Glomerular endothelial cell (primary cell): ENCODE data around the gene CRTAC1. TPM values are rescaled to one million over a fixed set of nuclear protein-coding genes. Genes with fewer than 3 reads are reported as not detected.

ENCODE experiments used
- DNase-seq: peaks from one replicate; pipeline ENCODE4 v3.0.0-alpha.2; 2011; ENCODE audit warnings: low read depth, low spot score; ENCODE audit errors: extremely low read depth
- total RNA-seq: library from RNA; depleted of rRNA; stranded (reverse); fragments of >200 nt; gene quantifications from 2 replicates; pipeline ENCODE4 v1.2.3, GENCODE V29; 2015

Gene CRTAC1, protein sequence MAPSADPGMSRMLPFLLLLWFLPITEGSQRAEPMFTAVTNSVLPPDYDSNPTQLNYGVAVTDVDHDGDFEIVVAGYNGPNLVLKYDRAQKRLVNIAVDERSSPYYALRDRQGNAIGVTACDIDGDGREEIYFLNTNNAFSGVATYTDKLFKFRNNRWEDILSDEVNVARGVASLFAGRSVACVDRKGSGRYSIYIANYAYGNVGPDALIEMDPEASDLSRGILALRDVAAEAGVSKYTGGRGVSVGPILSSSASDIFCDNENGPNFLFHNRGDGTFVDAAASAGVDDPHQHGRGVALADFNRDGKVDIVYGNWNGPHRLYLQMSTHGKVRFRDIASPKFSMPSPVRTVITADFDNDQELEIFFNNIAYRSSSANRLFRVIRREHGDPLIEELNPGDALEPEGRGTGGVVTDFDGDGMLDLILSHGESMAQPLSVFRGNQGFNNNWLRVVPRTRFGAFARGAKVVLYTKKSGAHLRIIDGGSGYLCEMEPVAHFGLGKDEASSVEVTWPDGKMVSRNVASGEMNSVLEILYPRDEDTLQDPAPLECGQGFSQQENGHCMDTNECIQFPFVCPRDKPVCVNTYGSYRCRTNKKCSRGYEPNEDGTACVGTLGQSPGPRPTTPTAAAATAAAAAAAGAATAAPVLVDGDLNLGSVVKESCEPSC
- total RNA-seq = 0.92 and 1.6 TPM in 2 replicates

DNA sequence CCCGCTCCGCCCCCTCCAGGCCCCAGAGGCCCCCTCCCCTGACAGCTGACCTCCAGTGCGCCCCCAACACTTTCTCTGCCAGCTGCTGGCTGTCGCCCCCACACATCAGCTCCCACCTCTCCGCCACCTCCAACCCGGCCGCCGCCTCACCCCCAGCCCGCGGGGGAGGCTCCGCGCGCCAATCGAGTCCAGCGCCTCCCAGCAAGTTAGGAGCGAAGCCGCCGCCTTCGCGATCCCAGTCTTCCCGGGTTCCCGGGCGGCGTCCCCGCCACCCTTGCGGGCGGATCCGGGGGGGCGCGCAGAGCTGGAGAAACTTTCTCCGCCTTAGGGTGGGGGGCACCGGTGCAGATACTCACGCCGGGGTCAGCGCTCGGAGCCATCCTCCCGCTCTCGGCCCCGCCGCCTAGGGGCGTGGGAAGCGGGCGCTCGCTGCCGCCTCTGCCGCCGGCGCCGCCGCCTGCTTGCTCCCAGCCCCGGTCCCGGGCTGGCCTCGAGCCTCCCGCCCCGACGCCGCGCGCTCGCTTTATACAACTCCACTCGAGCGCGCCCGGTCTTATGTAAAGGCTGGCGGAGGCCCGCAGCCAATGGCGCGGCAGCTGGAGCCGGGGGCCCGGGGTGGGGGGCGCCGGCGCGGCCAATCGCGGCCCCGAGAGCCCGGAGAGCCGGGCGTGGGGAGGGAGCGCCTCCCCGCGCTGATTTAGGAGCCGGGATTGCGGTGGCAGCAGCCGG is at the start of gene CRTAC1:
Gene CRTAC1, minus strand, starts transcription at position 529 of the 729 bp plus-strand sequence. Its CDS starts 149 bp downstream, at position 380.
- no peak for DNase-seq

DNA sequence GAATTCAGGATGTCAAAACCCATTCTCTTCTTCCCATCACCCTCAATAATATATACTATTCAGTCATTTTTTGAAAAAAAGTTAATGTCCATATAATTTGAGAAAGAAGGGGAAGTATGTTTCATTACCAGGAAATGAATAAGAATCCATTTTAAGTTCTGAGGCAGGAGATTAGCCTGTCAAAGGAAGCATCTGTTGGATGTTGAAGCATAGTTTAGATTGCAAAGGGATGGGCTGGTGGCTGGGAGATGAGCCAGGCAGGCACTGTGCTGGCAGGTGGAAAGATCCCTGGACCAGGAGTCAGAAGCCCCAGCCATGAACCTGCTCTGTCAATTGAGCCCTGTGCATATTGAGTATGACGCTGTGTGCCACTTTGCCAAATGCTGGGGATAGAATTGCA is 48.4 kb upstream of the CRTAC1 start:
- no peak for DNase-seq

DNA sequence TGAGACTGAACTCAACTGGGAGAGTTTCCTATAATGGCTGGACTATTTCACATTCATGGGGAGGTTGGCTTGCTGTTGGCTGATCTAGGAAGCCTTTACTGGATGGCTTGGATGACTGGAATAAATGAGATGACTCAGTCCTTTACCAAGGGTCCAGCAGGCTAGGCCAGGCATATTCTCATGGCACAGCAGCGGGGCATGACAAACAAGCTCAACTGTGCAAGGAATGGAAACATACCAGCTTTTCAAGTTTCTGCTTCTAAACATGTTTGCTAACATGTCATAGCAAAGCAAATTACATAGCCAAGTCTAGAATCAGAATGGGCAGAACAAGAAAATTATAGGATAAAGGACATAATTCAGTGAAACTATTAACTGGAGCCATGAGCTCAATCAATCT is 46.8 kb upstream of the CRTAC1 start:
- no peak for DNase-seq

DNA sequence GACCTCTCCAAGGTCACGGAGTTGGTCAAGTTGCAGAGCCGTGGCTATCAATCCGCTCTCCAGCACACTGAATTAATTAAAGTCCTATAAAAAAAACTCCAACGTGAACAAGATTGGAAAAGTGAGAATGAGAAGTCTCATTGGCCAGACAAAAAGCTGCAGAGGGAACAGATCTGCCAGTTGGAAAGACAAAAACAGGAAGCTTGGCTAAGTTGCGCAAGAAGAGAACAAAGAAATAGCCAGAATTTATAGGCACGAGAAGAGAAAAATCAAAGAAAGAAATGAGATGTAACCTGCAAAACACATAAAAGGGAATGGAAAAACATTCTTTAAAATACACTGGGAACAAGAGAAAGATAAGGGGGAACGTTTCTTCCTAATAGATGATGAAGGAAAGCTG is 45.7 kb upstream of the CRTAC1 start:
- DNase-seq = no peak

DNA sequence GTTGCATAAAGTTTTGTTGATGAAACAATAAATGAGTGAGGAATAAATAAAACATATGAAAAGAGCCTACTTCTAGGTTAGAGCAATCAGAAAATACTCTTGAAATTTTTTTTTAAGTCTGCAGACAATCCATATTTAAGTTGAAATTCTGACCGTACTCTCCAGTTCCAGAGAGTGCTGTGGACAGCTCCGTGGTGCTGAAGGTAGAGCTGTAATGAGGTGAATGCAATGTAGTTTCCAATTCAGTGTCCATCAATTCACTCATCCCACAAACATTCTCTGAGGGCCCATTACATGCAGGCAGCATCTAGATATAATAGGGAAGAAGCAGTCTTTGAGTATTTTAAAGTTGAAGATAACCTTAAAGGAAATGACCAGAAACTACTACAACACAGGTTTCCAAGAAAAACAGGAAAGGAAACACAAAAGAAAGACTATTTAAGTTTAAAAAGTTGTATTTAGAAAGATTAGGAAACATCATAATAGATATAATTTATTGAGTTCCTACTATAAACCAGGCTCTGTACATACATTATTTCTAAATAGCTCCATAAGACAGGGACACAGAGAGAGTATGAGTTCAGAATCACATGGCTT is 44.0 kb upstream of the CRTAC1 start:
- no peak for DNase-seq

DNA sequence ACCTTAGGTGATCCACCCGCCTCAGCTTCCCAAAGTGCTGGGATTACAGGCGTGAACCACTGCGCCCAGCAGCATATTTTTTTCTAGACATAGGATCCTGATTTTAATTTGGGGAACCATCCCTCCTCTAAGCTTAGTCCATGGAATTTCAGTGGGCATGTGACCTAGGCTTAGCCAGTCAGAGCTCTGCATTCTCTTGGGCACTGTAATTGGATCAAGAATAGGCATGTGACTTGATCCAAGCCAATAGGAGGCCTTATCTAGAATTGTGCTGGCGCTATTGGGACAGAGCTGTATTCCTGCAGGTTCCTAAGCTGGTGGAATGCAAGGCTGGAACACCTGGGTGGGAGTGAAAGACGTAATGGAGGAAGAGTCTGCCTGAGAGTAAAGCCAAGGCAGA is 36.7 kb upstream of the CRTAC1 start:
- no peak for DNase-seq

DNA sequence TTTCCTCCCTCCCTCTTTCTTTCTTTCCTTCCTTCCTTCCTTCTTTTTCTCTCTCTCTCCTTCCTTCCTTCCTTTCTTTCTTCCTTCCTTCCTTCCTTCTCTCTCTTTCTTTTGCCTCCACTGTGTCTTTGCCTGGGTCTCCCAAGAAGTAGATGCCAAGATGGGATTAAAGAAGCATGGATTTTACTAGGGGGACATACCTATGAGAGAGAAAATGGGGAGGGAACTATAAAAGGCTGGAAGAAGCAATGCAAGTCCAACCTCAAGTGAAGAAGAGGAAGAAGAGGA is 33.3 kb upstream of the CRTAC1 start:
- DNase-seq = no peak

DNA sequence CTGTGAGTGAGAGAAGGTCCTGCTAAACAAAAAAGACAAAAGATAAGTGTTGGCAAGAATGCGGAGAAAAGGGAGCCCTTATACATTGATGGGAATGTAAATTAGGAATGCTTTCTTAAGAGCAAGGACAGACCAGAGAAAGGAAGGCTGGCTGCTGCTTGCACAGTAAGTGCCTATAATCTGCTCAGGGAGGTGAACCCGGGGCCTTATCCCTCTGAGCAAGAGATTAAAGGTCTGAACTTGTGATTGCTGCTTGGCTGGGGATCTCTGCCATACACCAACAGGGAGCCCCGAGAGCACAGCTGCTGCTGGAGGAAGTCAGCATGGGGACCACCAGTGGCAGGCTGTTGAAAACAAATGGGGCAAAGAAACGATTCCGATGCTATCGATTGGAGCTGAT is 32.0 kb upstream of the CRTAC1 start:
- DNase-seq = no peak

DNA sequence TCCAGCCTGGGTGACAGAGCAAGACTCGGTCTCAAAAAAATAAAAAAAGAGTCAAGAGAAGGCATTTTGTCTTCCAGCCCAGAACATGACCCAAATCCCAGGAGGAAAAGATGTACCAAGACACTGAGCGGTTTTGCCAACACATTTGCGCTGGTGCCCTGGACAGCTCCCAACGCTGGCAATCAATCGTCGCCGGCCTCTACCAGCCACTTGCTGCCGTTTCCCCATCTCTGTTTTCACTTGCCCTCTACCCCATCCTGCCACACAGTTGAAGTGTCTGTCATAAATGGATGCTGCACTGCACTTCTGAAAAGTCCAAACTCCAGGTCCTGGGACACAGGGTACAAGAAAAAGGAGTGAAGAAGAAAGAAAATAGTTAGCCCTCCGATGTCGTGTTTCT is 29.7 kb upstream of the CRTAC1 start:
- DNase-seq = no peak

DNA sequence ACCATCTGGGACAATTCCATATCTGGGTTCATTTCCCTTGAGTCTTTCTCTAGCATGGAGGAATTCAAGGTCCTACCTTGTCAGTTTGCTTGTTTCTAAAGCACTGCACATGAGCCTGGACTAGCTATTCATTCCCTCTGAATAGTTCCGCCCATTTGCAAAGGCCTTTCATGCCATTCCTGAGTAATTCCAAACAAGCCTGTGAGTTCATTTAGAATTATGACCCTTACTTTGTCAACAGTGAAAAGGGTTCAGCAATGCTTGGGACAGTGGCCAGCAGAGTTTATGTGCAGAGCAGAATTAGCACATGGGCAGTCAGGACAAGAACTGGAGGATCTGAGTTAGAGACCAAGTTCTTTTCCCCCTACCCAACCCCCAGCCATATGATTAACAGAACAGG is 27.9 kb upstream of the CRTAC1 start:
- DNase-seq = no peak

DNA sequence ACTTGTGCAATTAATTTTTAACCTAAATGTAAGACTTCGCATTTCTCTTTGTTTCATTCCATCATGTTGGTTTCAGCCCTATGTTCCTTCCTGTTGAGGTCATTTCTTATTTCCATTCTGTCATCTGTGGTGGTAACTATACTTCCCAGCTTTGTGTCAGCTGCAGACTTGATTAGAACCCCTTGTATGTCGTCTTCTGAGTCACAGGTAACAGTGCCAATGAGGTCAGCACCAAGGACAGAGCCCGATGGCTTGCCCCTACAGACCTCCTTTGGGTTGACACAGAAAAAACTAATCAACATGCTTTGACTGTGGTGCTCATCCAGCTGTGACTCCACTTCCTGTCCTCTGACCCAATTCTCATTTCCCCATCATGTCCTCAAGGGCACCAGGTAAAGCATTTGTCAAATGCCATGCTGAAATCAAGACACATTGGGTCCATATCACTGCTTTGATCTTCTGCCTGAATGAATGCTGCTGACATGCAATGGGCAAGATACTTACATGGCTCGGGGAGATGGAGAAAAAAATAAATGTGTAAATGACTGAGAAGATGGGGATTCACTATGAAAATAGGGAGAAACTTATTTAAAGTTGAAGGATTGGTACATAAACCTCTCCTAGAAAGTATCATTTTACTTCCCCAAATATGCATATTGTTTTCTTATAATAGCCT is 25.6 kb upstream of the CRTAC1 start:
- DNase-seq = no peak

DNA sequence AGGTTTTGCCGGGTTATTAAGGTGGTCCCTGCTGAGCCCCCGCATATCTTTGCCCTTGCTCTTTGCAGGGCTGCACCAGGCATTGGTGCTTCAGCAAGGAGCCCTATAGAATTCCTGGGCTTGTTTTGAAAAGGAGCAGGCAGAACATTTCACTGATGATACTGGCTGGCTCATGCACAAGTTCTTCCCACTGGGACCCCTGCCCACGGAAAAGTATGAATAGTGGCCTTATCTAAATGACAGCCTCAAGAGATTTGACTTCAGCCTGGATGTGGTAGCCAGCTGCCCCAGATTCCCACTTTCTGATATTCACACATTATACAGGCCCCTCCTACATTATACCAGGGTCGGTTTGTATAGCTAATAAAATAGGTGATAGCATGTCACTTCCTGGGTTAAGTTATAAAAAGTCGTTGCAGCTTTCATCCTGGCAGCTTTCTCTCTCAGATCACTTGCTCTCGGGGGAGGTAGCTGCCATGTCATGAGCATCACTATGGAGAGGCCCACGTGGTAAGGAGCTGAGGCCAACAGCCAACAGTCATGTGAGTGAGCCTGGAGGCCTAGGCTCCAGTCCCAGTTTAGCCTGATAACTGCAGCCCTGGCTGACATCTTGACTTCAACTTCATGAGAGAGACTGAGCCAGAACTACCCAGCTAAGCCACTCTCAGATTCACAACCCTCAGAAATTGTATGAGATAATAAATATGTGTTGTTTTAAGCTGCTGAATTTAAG is 16.8 kb upstream of the CRTAC1 start:
- no peak for DNase-seq

DNA sequence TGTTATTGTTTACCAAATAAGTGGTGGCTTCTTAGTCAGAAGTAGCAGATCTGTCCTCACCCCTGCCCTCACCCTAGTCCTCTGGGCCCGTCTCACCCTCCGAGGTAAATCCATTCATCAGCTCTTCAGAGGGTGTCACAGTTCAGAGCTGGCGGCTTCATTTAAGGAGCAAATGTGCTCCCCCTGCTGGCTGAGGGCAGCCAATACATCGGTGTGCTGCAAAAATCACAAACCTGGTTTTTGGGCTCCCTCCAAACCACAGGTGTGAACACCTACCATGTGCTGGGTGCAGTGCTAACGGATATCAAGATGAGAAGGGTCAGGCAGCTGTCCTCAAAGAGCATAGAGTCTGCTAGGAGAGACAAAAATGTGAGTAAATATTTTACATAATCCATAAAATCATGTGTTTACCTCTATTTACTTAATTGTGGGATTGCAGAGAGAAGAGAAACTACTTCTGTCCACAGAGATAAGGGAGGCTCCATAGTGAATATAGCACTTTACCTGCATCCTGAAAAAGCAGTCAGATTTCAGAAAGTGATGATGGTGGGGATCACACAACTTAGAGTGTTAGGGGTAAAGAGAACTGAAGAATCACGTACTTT is 15.5 kb upstream of the CRTAC1 start:
- DNase-seq = peak; percentile 9

DNA sequence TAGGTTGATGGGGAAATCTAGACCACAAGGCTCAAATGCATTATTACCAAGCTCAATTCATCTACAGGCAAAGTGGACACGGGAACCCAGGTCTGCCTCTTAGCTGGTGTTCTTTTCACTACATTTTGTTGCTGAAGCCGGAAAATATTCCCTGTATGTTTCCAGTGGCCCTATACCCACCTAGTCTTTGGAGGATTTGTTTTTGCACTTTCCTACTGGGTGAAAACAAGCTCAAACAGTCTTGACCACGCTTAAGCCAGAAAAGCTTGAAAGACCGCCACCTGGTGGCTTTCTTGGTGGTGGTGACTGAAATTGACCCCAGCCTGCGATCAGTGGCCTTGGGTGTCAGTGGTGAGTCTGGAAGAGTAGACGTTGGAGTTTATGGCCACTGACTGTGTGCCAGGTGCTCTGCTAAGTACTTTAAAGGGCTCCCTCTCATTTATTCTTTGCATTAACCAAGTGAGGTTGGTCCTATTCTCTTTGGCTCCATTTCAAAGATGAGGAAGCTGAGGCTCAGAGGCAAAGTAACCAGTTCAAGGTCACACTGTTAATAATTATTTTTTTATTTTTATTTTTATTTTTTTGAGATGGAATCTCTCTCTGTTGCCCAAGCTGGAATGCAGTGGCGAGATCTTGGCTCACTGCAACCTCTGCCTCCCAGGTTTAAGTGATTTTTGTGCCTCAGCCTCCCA is 11.1 kb upstream of the CRTAC1 start:
- peak; percentile 37 for DNase-seq

DNA sequence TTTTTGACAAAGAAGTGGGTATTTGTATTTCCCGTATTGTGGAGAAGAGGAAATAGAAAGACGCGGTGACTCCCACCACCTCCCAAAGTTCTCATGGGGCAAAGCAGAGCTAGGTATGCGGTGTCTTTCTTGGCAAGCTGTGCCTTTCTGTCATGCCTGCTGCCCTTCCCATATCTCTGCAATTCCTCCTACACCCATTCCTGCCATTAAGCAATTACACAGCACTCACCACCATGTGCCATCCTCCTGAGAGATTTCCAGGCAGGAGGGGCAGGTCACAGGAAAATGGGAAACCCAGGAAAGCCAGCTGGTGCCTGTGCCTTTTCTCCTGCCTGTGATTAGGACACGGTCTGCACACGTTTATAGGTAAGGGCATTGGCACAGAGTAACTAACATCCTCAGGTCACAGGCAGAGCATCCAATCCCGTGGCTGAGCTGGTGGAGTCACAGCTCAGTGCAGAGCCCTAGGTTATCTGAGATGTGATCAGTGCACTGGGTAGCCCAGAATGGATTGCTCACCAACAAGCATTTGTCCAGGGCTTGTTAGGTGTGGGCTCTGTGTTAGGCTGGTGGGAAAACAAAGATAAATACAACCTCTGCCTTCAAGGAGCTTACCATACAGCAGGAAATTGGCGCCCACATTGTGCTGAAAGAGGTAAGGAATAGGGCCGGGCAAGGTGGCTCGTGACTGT is 9.4 kb upstream of the CRTAC1 start:
- no peak for DNase-seq

DNA sequence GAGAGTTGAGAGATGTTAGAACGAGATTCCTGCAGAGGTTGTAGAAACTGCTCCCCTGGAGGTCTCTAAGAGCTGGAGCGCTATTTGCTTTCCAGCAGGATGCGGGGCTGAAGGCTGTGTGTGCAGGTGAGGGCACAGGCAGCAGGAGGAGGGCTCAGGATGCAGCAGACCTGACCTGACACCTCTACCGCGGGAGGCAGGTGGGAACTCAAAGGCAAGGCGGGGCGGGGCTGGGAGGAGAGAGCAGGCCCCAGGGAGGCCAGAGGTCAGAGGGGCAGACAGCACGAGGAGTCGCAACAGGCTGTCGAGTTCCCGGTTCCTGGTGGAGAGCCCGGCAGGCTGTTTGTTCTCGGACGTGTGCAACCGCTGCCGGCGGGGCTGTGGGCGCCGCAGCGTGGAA is 7.9 kb upstream of the CRTAC1 start:
- DNase-seq = no peak

DNA sequence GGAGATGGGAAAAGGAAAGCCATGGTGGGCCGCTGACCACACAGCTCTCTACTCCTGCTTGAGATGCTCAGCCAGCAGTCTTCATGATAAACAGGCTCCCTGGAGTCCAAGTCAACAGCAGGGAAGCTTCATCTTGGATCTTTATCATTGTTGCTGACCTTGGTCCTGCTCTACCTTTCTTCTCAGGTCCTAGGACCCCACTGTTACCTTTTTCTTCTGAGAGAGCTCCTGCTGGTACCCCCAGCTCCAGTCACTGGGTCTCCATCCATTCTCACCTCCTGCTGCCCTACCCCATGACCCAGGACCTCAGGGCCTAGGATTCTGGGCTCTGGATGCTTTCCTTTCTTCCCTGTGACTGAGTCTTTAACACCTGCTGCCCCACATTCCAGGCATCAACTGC is 5.2 kb upstream of the CRTAC1 start:
- DNase-seq = no peak

DNA sequence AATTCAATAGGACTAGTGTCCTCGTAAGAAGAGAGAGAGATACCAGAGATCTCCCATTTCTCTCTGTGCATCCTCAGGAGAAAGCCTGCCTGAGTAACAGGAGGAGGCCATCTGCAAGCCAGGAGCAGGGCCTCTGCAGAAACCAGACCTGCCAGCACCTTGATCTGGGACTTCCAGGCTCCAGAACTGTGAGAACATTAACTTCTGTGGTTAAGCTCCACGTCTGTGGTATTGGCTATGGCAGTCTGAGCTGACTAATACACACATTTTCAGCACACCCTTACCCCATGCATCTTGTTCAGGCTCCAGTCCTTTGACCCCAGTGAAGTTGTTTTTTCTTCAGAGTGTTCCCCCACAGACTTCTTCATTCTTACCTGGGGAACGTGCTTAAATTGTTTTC is 3.1 kb upstream of the CRTAC1 start:
- DNase-seq = no peak

DNA sequence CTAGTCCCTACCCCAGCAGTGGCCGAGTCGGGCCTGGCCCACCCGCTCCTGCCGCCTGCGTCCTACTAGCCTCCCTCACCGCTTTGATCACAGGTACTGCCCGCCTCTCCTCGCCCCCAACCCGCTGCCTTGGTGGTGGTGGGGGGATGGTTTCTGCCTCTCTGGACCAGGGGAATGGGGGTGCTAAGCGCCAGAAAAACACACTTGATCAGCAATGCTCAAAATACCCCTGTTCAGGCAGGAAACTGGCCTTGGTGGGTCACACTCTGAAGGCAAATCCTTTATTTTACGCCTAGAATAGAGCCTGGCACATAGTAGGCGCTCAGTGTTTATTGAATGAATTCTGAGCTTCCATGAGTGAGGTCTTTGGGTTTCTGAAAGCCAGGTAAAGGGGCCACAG is 1.0 kb upstream of the CRTAC1 start:
- DNase-seq = no peak
